ENCODE data around the gene DOC2B. TPM values are rescaled to one million over a fixed set of nuclear protein-coding genes. Genes with fewer than 3 reads are reported as not detected.

Gene DOC2B
- total RNA-seq, 6 experiments from 2014 or later: 0.40 to 1.7 (median 0.91) TPM

GRCh38 chr17:159609-160008 lies 21.8 kb downstream of the DOC2B start:
- 89% methylated on average over 8 of the region's 15 CpGs for WGBS (ENCODE audit: insufficient coverage, low coverage, low lambda C conversion rate, missing lambda C conversion rate)
- DNase-seq: peak in 1 of 3 donors; percentile 10
- no peak for ATAC-seq
- intact Hi-C loops (cut with DNase I): no loop called here
- no peaks in the 10 kb centered on the region for H3K27me3 ChIP-seq
- H3K4me3 ChIP-seq: no peak overlapping the region
- no peaks in the 10 kb centered on the region for H3K36me3 ChIP-seq
- no peak overlapping the region for H3K27ac ChIP-seq
- H3K9me3 ChIP-seq: no peaks in the 10 kb centered on the region
- no peak for TF ChIP-seq CTCF (IDR thresholded peaks at IDR 0.05)
- no peaks in the 10 kb centered on the region for H3K4me1 ChIP-seq

GRCh38 chr17:158379-158778 lies 23.1 kb downstream of the DOC2B start:
- no peaks in the 10 kb centered on the region for H3K36me3 ChIP-seq
- no peak overlapping the region for H3K27ac ChIP-seq
- TF ChIP-seq CTCF (IDR thresholded peaks at IDR 0.05) (no peak), POLR2A (IDR thresholded peaks at IDR 0.05) (no peak)
- DNase-seq (no peak), ATAC-seq (no peak)
- H3K4me3 ChIP-seq: no peak overlapping the region
- no peaks in the 10 kb centered on the region for H3K9me3 ChIP-seq
- 100% methylated on average over 6 of the region's 7 CpGs for WGBS (ENCODE audit: insufficient coverage, low coverage, low lambda C conversion rate, missing lambda C conversion rate)
- intact Hi-C loops (cut with DNase I): no loop called here
- H3K4me1 ChIP-seq: no peaks in the 10 kb centered on the region
- no peaks in the 10 kb centered on the region for H3K27me3 ChIP-seq

- TF ChIP-seq CTCF (IDR thresholded peaks at IDR 0.05) (no peak), POLR2A (IDR thresholded peaks at IDR 0.05) (no peak)
- H3K9me3 ChIP-seq: no peaks in the 10 kb centered on the region
- no peaks in the 10 kb centered on the region for H3K4me1 ChIP-seq
- intact Hi-C loops (cut with DNase I): no loop called here
- H3K36me3 ChIP-seq: no peaks in the 10 kb centered on the region
- H3K4me3 ChIP-seq: no peak overlapping the region
- ATAC-seq: no peak
- DNase-seq: no peak
- no peak overlapping the region for H3K27ac ChIP-seq
- no peaks in the 10 kb centered on the region for H3K27me3 ChIP-seq
- WGBS (ENCODE audit: insufficient coverage, low coverage, low lambda C conversion rate, missing lambda C conversion rate): 94% methylated on average over 2 of the region's 4 CpGs
These were observed 23.5 kb downstream of the DOC2B start for GRCh38 chr17:157901-158300.

GRCh38 chr17:156946-157345 lies 24.5 kb downstream of the DOC2B start:
- Histone ChIP-seq H3K36me3 (no peaks in the 10 kb centered on the region), H3K9me3 (no peaks in the 10 kb centered on the region), H3K4me3 (no peak overlapping the region), H3K27ac (no peak overlapping the region), H3K4me1 (no peaks in the 10 kb centered on the region), H3K27me3 (no peaks in the 10 kb centered on the region)
- intact Hi-C loops (cut with DNase I): no loop called here
- TF ChIP-seq CTCF (IDR thresholded peaks at IDR 0.05) (no peak), POLR2A (IDR thresholded peaks at IDR 0.05) (no peak)
- ATAC-seq (no peak), DNase-seq (peak in 2 of 3 donors; percentile 10 to 41)
- 83% methylated on average over 6 of the region's 19 CpGs for WGBS (ENCODE audit: insufficient coverage, low coverage, low lambda C conversion rate, missing lambda C conversion rate)

GRCh38 chr17:156094-156621 lies 25.3 kb downstream of the DOC2B start:
- peak in 2 of 3 donors; percentile 18 to 51 for DNase-seq
- Histone ChIP-seq H3K36me3 (no peaks in the 10 kb centered on the region), H3K27me3 (no peaks in the 10 kb centered on the region), H3K9me3 (no peaks in the 10 kb centered on the region), H3K27ac (no peak overlapping the region), H3K4me1 (peaks cover 0 to 4% (median 0%) of the 10 kb centered on the region in 4 donors), H3K4me3 (no peak overlapping the region)
- no CpG with 5 or more reads among the region's 28 CpGs for WGBS (ENCODE audit: insufficient coverage, low coverage, low lambda C conversion rate, missing lambda C conversion rate)
- no peak for TF ChIP-seq CTCF (IDR thresholded peaks at IDR 0.05)
- TF ChIP-seq POLR2A (IDR thresholded peaks at IDR 0.05): no peak
- peak in 1 of 4 donors; percentile 4 for ATAC-seq
- intact Hi-C loops (cut with DNase I): no loop called here

All from right lobe of liver (tissue), 6 donors.